T-helper 9 cell (primary cell): ENCODE data around the gene CCDC70.
"Not testable (repeated sequence)": the region's sequence is repeated elsewhere in the genome, so short reads cannot be mapped to it uniquely, and the experiment has no call there.

Experiments
- DNase-seq: peaks from one replicate; pipeline ENCODE4 v3.0.0-alpha.2; 2020
- total RNA-seq, 2 donors: gene quantifications; one replicate each; lab custom pipeline; 2026; lab: John Stamatoyannopoulos, UW

Gene CCDC70
- 0 reads per million in 2 donors for total RNA-seq

- DNase-seq, result no peak
Measured at GRCh38 chr13:51861723-51862300, at the start of gene CCDC70. TSS of gene CCDC70 (plus strand) at chr13:51861969. CDS start at chr13:51865412, 3,443 bp downstream.

GRCh38 chr13:51814071-51814470 lies 47.7 kb upstream of the CCDC70 start:
- no peak for DNase-seq

GRCh38 chr13:51814825-51815650 lies 46.7 kb upstream of the CCDC70 start:
- peak; percentile 60 for DNase-seq

- DNase-seq, result no peak
Measured at GRCh38 chr13:51815848-51816247, 45.9 kb upstream of the CCDC70 start.

- DNase-seq, result no peak
Measured at GRCh38 chr13:51816604-51817249, 45.0 kb upstream of the CCDC70 start.

GRCh38 chr13:51817717-51818116 lies 44.1 kb upstream of the CCDC70 start:
- DNase-seq, result no peak

- no peak for DNase-seq
Measured at GRCh38 chr13:51818276-51818675, 43.5 kb upstream of the CCDC70 start.

GRCh38 chr13:51818781-51819511 lies 42.8 kb upstream of the CCDC70 start:
- peak; percentile 17 for DNase-seq

GRCh38 chr13:51819544-51819943 lies 42.2 kb upstream of the CCDC70 start:
- DNase-seq, result no peak

GRCh38 chr13:51820016-51820597 lies 41.7 kb upstream of the CCDC70 start:
- no peak for DNase-seq

- DNase-seq, result no peak
Measured at GRCh38 chr13:51821606-51822005, 40.2 kb upstream of the CCDC70 start.

GRCh38 chr13:51822106-51822815 lies 39.5 kb upstream of the CCDC70 start:
- DNase-seq, result peak; percentile 28

GRCh38 chr13:51823359-51823758 lies 38.4 kb upstream of the CCDC70 start:
- DNase-seq, result no peak

- no peak for DNase-seq
Measured at GRCh38 chr13:51823863-51824262, 37.9 kb upstream of the CCDC70 start.

- DNase-seq, result not testable (repeated sequence)
Measured at GRCh38 chr13:51824712-51825111, 37.1 kb upstream of the CCDC70 start.

- DNase-seq, result no peak
Measured at GRCh38 chr13:51825165-51825592, 36.6 kb upstream of the CCDC70 start.

GRCh38 chr13:51825681-51826254 lies 36.0 kb upstream of the CCDC70 start:
- DNase-seq, result no peak

- no peak for DNase-seq
Measured at GRCh38 chr13:51826606-51827005, 35.2 kb upstream of the CCDC70 start.

- no peak for DNase-seq
Measured at GRCh38 chr13:51827254-51827653, 34.5 kb upstream of the CCDC70 start.

- DNase-seq, result no peak
Measured at GRCh38 chr13:51828730-51829567, 32.8 kb upstream of the CCDC70 start.

GRCh38 chr13:51829568-51829899 lies 32.2 kb upstream of the CCDC70 start:
- no peak for DNase-seq
